ENCODE results near the gene NUP210.

GRCh38 chr3:13323822-13324221 lies 96.3 kb downstream of the NUP210 start:
- TF ChIP-seq, protein P1, sequence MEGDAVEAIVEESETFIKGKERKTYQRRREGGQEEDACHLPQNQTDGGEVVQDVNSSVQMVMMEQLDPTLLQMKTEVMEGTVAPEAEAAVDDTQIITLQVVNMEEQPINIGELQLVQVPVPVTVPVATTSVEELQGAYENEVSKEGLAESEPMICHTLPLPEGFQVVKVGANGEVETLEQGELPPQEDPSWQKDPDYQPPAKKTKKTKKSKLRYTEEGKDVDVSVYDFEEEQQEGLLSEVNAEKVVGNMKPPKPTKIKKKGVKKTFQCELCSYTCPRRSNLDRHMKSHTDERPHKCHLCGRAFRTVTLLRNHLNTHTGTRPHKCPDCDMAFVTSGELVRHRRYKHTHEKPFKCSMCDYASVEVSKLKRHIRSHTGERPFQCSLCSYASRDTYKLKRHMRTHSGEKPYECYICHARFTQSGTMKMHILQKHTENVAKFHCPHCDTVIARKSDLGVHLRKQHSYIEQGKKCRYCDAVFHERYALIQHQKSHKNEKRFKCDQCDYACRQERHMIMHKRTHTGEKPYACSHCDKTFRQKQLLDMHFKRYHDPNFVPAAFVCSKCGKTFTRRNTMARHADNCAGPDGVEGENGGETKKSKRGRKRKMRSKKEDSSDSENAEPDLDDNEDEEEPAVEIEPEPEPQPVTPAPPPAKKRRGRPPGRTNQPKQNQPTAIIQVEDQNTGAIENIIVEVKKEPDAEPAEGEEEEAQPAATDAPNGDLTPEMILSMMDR (IDR thresholded peaks at IDR 0.05) = no peak
- no peak for TF ChIP-seq POLR2A (IDR thresholded peaks at IDR 0.05)

Measured in testis (tissue), 2 donors.